Adrenal gland (tissue), 12 donors: Measurements from ENCODE around the gene LAYN. TPM values are rescaled to one million over a fixed set of nuclear protein-coding genes. Genes with fewer than 3 reads are reported as not detected.

ENCODE experiments used
- DNase-seq, 7 donors: peaks; one replicate each; pipeline ENCODE4 v3.0.0-alpha.2; 2019 to 2020
- H3K27ac ChIP-seq, 5 donors: fragments of 200-600 bp; sonication (generic) in 4 of 5; 1 replicate in 3 of 5; 2 replicates in 2 of 5; pipeline versions ENCODE4 v1.5.1 to v1.8.0; 2016 to 2020; ENCODE audit warnings: mild to moderate bottlenecking in 1 of 5
- H3K27me3 ChIP-seq: fragments of 200-600 bp; 2 replicates; pipeline ENCODE4 v1.8.0; 2021
- H3K36me3 ChIP-seq, 2 donors: fragments of 200-600 bp; replicated peaks in 1 of 2; 1 replicate in 1 of 2; 2 replicates in 1 of 2; pipeline versions ENCODE4 v1.5.1 to v1.8.0; 2018 to 2022
- H3K4me1 ChIP-seq, 2 donors: fragments of 200-600 bp; replicated peaks in 1 of 2; 1 replicate in 1 of 2; 2 replicates in 1 of 2; pipeline versions ENCODE4 v1.5.1 to v1.8.0; 2018 to 2021
- H3K4me3 ChIP-seq, 4 donors: fragments of 200-600 bp; sonication (generic) in 3 of 4; one replicate each; pipeline ENCODE4 v1.5.1; 2016 to 2018
- H3K9me3 ChIP-seq, 3 donors: fragments of 200-600 bp; sonication (generic) in 1 of 3; replicated peaks in 1 of 3; 1 replicate in 2 of 3; 2 replicates in 1 of 3; pipeline versions ENCODE4 v1.5.1 to v1.8.0; 2016 to 2021
- CTCF ChIP-seq, 6 experiments: fragments of 450-650 bp in 4 of 6; fragments of 200-600 bp in 2 of 6; sonication (generic) in 1 of 6; IDR thresholded peaks; 1 replicate in 5 of 6; 2 replicates in 1 of 6; pipeline versions ENCODE4 v1.5.1 to v1.8.0; 2016 to 2021; ENCODE audit warnings: antibody characterized with exemption in 6 of 6, mild to moderate bottlenecking in 2 of 6, moderate library complexity in 1 of 6
- POLR2A ChIP-seq, 2 donors: fragments of 450-650 bp; IDR thresholded peaks; one replicate each; pipeline ENCODE4 v1.6.1; 2017; ENCODE audit warnings: antibody characterized with exemption in 2 of 2, mild to moderate bottlenecking in 2 of 2, moderate library complexity in 1 of 2
- WGBS, 4 donors: extraction: QIAGEN DNeasy Blood & Tissue Kit in 2 of 4; methylation state at CpG; one replicate each; pipeline versions ENCODE4 v1.1.5 to v1.1.7; 2013 to 2017; 5-methylcytosine and 5-hydroxymethylcytosine counted together
- intact Hi-C, 2 donors: fragments of 100-400 bp; cut with DNase I; formaldehyde crosslinking; loops; one replicate each; pipeline versions ENCODE4 v1.14.1 to v1.15.0; 2022 to 2023
- polyA plus RNA-seq, 3 donors: library from polyadenylated mRNA; stranded (reverse); fragments of 200-250 nt in 2 of 3; fragments of 350-450 nt in 1 of 3; fragmentation: Illumina TruSeq in 1 of 3; extraction: RNeasy Lipid Tissue Mini Kit (QIAGEN cat#74804) in 1 of 3; gene quantifications; one replicate each; pipeline ENCODE4 v1.2.3, GENCODE V29; 2013 to 2014
- total RNA-seq, 9 donors: library from RNA; depleted of rRNA in 4 of 9; stranded (reverse); fragments of >200 nt in 4 of 9; fragments of 120-200 nt in 1 of 9; fragmentation: NEBNext Ultra II Directional in 1 of 9; extraction: Animal tissue kit (Norgen Biotek cat#: 25700) in 1 of 9; gene quantifications; one replicate each; pipeline versions ENCODE4 v1.1.0 to v1.2.4, GENCODE V29; 2013 to 2023
- donor health status: healthy with polysubstance abuse.
- donor health status: Bipolar disorder and iron deficiency.
- donor health status: DM: yes; HTN: yes; CAD: no.
- donor health status: DM: no; HTN: no; CAD: no.
- donor health status: DM: no; HTN: no; CAD: no.
- donor health status: DM: yes; HTN: yes; CAD: no.

The LAYN gene
- total and polyA plus RNA-seq, 12 donors, result 1.5 to 5.4 (median 2.2) TPM

DNA sequence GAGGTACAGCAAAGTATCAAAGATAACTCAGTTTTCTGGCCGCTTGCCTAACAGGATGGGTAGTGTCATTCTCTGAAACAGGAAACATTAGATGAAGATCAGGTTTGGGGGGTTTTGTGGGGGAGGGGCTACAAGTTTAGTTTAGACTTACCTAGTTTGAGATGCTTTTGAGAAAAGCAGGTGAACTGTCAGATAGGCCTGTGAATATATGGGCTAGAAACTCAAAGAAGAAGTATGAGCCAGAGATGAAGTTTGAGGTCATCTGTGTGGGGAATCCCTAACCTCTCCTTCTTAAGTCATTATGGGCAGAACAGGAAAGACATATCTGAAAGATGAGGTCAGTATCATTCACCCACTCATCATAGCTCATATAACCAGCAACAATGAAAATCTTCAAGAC lies 14.0 kb upstream of the LAYN start:
- no peaks in the 10 kb centered on the region for H3K36me3 ChIP-seq
- TF ChIP-seq CTCF (IDR thresholded peaks at IDR 0.05) (no peak), POLR2A (IDR thresholded peaks at IDR 0.05) (no peak)
- H3K27me3 ChIP-seq, result peaks cover 9% of the 10 kb centered on the region
- no peaks in the 10 kb centered on the region for H3K9me3 ChIP-seq
- intact Hi-C loops, result no loop called here
- H3K27ac ChIP-seq, result no peak overlapping the region
- no peak overlapping the region for H3K4me3 ChIP-seq
- H3K4me1 ChIP-seq, result no peaks in the 10 kb centered on the region
- 84 to 92% (median 90%) methylated on average over 1 of the region's 1 CpG for WGBS, 4 donors
- DNase-seq, result no peak

DNA sequence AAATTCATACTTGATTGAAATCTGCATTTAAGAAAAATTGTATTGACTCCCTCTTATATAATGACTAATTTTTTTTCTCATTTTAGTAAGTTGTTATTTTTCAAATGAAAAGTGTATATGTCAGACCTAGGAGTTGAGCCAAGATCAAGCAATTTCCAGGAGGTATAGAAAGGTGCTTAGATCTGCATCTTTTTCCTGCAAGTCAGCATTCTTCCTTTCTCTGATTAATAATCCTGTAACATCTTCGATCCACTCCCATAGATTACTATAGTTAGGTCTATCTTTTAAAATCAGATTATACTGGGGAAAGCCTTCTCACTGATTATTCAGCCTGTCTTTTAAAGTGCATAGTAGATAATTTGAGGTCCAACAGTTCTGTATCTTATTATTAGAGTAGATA lies 13.2 kb upstream of the LAYN start:
- Histone ChIP-seq H3K27ac (no peak overlapping the region), H3K9me3 (no peaks in the 10 kb centered on the region), H3K4me3 (no peak overlapping the region), H3K27me3 (peaks cover 5% of the 10 kb centered on the region), H3K4me1 (no peaks in the 10 kb centered on the region), H3K36me3 (no peaks in the 10 kb centered on the region)
- TF ChIP-seq CTCF (IDR thresholded peaks at IDR 0.05), result no peak
- no peak for TF ChIP-seq POLR2A (IDR thresholded peaks at IDR 0.05)
- intact Hi-C loops, result no loop called here
- 76 to 89% (median 80%) methylated on average over 1 of the region's 1 CpG for WGBS, 4 donors
- no peak for DNase-seq

- Histone ChIP-seq H3K27ac (no peak overlapping the region), H3K27me3 (peaks cover 4% of the 10 kb centered on the region), H3K4me1 (no peaks in the 10 kb centered on the region), H3K36me3 (no peaks in the 10 kb centered on the region), H3K9me3 (no peaks in the 10 kb centered on the region), H3K4me3 (no peak overlapping the region)
- TF ChIP-seq CTCF (IDR thresholded peaks at IDR 0.05) (no peak), POLR2A (IDR thresholded peaks at IDR 0.05) (no peak)
- no peak for DNase-seq
- intact Hi-C loops, result no loop called here
- WGBS, 4 donors, result 39 to 49% (median 43%) methylated on average over 1 of the region's 1 CpG
Measured at GRCh38 chr11:111528557-111528956, 12.0 kb upstream of the LAYN start.

- Histone ChIP-seq H3K4me1 (no peaks in the 10 kb centered on the region), H3K27me3 (peaks cover 9% of the 10 kb centered on the region), H3K27ac (no peak overlapping the region), H3K4me3 (no peak overlapping the region), H3K9me3 (no peaks in the 10 kb centered on the region), H3K36me3 (no peaks in the 10 kb centered on the region)
- WGBS, 4 donors, result 66 to 80% (median 69%) methylated on average over 3 of the region's 3 CpGs
- intact Hi-C loops, result no loop called here
- DNase-seq, result no peak
- TF ChIP-seq CTCF (IDR thresholded peaks at IDR 0.05) (no peak), POLR2A (IDR thresholded peaks at IDR 0.05) (no peak)
Measured at GRCh38 chr11:111530091-111530490, 10.4 kb upstream of the LAYN start.
